AG09309 (cell line): ENCODE data around the gene CDH4.

Experiments used
- DNase-seq: peaks from one replicate; pipeline ENCODE4 v3.0.0-alpha.2; 2010; ENCODE audit warnings: low read depth
- H3K4me3 ChIP-seq: 2 replicates; pipeline ENCODE4 v1.5.1; 2011; ENCODE audit warnings: mild to moderate bottlenecking, low read depth, low read length, moderate library complexity; ENCODE audit not compliant: control insufficient read depth
- TF ChIP-seq, protein P1 (sequence below): IDR thresholded peaks from 2 replicates; pipeline ENCODE4 v1.5.1; 2011; ENCODE audit warnings: mild to moderate bottlenecking, low read depth, low read length, inconsistent platforms; ENCODE audit not compliant: insufficient read depth, control insufficient read depth; ENCODE audit errors: missing control alignments

The CDH4 gene

DNA sequence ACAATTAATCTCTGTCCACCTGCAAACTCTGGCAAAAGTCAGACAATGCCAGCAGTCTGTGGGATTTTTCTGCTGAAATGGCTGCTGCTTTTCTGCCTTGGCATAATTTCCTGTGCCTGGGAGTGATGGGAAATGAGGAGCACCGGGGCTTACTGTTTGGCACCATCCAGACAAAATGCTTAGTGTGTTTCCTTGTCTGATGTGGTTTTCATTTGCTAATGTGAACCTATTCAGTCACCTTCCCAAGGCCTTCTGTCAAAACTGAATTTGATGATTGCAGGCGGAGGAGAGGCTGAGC is 56.4 kb downstream of the CDH4 start:
- no peak for DNase-seq
- H3K4me3 ChIP-seq = no peak overlapping the region
- TF ChIP-seq, protein P1, sequence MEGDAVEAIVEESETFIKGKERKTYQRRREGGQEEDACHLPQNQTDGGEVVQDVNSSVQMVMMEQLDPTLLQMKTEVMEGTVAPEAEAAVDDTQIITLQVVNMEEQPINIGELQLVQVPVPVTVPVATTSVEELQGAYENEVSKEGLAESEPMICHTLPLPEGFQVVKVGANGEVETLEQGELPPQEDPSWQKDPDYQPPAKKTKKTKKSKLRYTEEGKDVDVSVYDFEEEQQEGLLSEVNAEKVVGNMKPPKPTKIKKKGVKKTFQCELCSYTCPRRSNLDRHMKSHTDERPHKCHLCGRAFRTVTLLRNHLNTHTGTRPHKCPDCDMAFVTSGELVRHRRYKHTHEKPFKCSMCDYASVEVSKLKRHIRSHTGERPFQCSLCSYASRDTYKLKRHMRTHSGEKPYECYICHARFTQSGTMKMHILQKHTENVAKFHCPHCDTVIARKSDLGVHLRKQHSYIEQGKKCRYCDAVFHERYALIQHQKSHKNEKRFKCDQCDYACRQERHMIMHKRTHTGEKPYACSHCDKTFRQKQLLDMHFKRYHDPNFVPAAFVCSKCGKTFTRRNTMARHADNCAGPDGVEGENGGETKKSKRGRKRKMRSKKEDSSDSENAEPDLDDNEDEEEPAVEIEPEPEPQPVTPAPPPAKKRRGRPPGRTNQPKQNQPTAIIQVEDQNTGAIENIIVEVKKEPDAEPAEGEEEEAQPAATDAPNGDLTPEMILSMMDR = no peak

DNA sequence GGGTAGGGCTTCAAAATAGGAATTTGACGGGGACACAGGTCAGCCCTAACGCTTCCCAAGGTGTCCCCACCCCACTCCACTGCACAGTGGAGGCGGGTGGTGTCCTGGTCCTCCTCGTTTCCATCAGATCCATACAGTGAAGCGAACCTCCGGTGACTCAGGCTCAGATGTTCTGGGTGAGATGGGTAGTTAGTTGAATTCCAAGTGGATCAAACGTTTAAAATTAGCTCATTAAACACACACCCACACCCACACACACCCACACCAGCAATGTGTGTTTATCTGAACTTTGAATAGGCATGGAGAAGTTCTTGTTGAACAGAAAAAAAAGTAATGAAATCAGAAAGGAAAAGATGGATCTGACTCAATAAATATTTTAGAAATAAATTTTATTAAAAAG is 58.9 kb downstream of the CDH4 start:
- no peak for DNase-seq
- no peak overlapping the region for H3K4me3 ChIP-seq
- TF ChIP-seq, protein P1 = no peak

DNA sequence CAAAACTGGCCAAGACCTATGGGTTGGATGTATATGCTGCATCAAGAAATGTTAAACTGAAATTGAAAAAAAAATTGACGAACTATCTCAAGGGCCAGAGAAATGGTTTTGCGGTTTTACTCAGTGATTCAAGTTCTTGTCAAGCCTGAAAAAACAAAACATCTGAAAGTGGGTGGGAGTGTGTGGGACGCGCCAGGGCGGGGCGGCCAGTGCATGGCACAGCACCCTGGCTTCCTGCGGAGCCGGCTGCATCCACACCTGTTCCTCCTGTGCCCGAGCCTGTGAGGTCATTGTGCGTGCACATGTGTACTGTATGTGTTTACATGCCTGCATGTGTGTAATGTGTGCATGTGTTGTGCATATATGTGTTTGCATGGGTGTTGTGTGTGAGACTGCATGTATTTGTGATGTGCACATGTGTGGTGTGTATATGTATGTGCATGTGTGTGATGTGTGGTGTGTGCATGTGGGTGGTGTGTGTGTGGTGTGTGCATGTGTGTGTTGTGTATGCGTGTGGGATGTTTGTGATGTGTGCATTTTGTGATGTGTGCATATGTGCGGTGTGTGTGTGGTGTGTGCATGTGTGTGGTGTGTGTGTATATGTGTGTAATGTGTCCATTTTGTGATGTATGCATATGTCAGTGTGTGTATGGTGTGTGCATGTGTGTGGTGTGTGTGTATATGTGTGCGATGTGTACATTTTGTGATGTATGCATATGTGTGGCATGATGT is 59.8 kb downstream of the CDH4 start:
- no peak overlapping the region for H3K4me3 ChIP-seq
- TF ChIP-seq, protein P1 = no peak
- no peak for DNase-seq

DNA sequence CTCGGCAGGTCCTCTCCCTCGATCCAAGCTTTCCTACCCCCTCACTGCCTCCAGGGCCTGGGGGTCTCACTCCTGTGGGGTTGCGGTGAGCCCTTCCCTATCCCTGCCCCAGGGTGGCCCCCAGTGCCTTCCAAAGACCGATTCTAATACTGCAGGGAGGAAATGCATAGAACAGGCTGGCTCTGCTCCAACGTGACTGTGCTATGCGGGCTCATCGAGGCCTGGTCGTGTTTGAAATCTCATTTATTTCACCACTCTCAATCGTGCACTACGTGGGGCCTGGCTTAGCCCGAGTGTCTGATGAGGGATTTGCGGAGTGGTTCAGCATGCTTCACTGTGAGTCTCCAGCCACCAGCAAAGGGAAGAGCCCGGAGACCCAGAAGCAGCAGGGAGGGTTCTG is 60.9 kb downstream of the CDH4 start:
- DNase-seq = no peak
- no peak overlapping the region for H3K4me3 ChIP-seq
- TF ChIP-seq, protein P1 = no peak

DNA sequence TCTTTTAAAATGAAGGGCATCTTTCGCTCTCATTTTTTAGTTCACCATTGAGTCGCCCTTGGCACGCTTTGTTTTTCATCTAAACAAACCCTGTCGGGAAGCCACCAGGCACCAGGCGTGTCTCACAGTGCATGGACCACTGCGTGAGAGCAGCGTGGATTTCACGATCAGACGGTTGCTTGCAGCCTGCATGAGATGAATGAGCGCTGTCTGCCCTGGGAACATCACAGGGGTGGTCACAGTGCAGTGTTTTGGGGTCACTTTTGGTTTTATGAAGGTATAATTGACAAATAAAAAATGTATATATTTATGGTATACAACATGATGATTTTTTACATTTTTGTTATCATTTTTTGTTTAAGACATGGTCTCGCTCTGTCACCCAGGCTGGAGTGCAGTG is 61.3 kb downstream of the CDH4 start:
- no peak overlapping the region for H3K4me3 ChIP-seq
- TF ChIP-seq, protein P1 = no peak
- DNase-seq = no peak

DNA sequence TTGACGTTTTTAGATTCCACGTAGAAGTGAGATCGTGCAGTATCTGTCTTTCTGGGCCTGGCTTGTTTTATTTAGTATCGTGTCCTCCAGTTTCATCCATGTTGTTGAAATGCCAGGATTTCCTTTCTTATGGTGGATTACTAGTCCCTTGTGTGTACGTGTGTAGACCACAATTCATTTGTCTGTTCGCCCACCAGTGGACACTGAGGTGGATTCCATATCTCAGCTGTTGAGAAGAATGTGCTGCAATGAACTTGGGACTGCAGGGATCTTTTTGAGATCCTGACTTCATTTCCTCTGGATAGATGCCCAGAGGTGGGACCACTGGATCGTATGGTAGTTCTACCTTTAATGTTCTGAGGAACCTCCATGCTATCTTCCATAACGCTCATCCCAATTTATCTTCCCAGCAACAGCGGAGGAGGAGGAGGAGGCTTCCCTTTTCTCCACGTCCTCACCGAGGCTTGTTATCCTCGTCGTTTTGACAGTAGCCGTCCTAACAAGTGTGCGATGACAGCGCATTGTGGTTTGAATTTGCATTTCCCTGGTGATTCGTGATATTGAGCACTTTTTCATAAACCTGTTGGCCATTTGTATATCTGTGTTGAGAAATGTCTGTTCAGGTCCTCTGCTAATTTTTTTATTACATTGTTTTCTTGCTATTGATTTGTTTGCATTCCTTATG is 62.4 kb downstream of the CDH4 start:
- no peak for DNase-seq
- TF ChIP-seq, protein P1 = no peak

More for the DNA sequence above, 62.4 kb downstream of the CDH4 start:
- H3K4me3 ChIP-seq = no peak overlapping the region
